Suprapubic skin (tissue), 3 donors: ENCODE results near the gene NRF1.

Experiments
- CTCF ChIP-seq, 2 donors: fragments of 200-600 bp in 1 of 2; fragments of 450-650 bp in 1 of 2; sonication (generic) in 1 of 2; IDR thresholded peaks; one replicate each; pipeline ENCODE4 v1.5.1; 2016 to 2019; ENCODE audit warnings: antibody characterized with exemption in 2 of 2, mild to moderate bottlenecking in 1 of 2, moderate library complexity in 1 of 2
- POLR2A ChIP-seq, 2 donors: fragments of 450-650 bp; IDR thresholded peaks; one replicate each; pipeline ENCODE4 v1.6.1; 2017; ENCODE audit warnings: antibody characterized with exemption in 2 of 2, mild to moderate bottlenecking in 2 of 2, moderate library complexity in 2 of 2

GRCh38 chr7:129569326-129569725, 42.2 kb upstream of the NRF1 start:
- TF ChIP-seq CTCF (IDR thresholded peaks at IDR 0.05) = no peak
- no peak for TF ChIP-seq POLR2A (IDR thresholded peaks at IDR 0.05)
